ENCODE results near the gene STARD3. TPM values are rescaled to one million over a fixed set of nuclear protein-coding genes. Genes with fewer than 3 reads are reported as not detected.

STARD3 gene
- total and polyA plus RNA-seq, 2 donors from 2014 or later, result 32.1 to 47.6 TPM

GRCh38 chr17:39659279-39660010 is 22.5 kb downstream of the STARD3 start:
- DNase-seq, result peak in 1 of 5 donors; percentile 71
- Histone ChIP-seq H3K9me3 (ENCODE audit: control insufficient read depth in 2 of 3, insufficient read depth in 1 of 3, low read length in 3 of 3) (no peaks in the 10 kb centered on the region), H3K27me3 (ENCODE audit: control insufficient read depth, insufficient read depth, low read length) (no peaks in the 10 kb centered on the region), H3K27ac (ENCODE audit: low read depth in 2 of 2, low read length in 2 of 2) (peak overlapping the region in 1 of 2 donors; percentile 10), H3K4me3 (ENCODE audit: low read length in 3 of 3) (no peak overlapping the region), H3K36me3 (ENCODE audit: control insufficient read depth in 2 of 3, insufficient read depth in 3 of 3, low read length in 3 of 3) (peaks cover 0 to 18% (median 6%) of the 10 kb centered on the region in 3 donors), H3K9ac (ENCODE audit: low read length in 3 of 3) (no peak overlapping the region), H3K4me1 (ENCODE audit: control insufficient read depth in 2 of 3, insufficient read depth in 2 of 3, low read depth in 1 of 3, low read length in 3 of 3) (peaks cover 0 to 24% (median 9%) of the 10 kb centered on the region in 3 donors)
- TF ChIP-seq CTCF (IDR thresholded peaks at IDR 0.05; ENCODE audit: borderline replicate concordance, extremely low read depth, insufficient read depth), result no peak
- intact Hi-C loops (cut with DNase I), result no loop called here
- no peak for FAIRE-seq

- Histone ChIP-seq H3K9ac (ENCODE audit: low read length in 3 of 3) (no peak overlapping the region), H3K27ac (ENCODE audit: low read depth in 2 of 2, low read length in 2 of 2) (peak overlapping the region in 1 of 2 donors; percentile 22), H3K9me3 (ENCODE audit: control insufficient read depth in 2 of 3, insufficient read depth in 1 of 3, low read length in 3 of 3) (no peaks in the 10 kb centered on the region), H3K27me3 (ENCODE audit: control insufficient read depth, insufficient read depth, low read length) (no peaks in the 10 kb centered on the region), H3K4me1 (ENCODE audit: control insufficient read depth in 2 of 3, insufficient read depth in 2 of 3, low read depth in 1 of 3, low read length in 3 of 3) (peaks cover 0 to 28% (median 13%) of the 10 kb centered on the region in 3 donors), H3K36me3 (ENCODE audit: control insufficient read depth in 2 of 3, insufficient read depth in 3 of 3, low read length in 3 of 3) (peaks cover 0 to 18% (median 6%) of the 10 kb centered on the region in 3 donors), H3K4me3 (ENCODE audit: low read length in 3 of 3) (no peak overlapping the region)
- DNase-seq, result no peak
- no peak for FAIRE-seq
- no peak for TF ChIP-seq CTCF (IDR thresholded peaks at IDR 0.05; ENCODE audit: borderline replicate concordance, extremely low read depth, insufficient read depth)
- intact Hi-C loops (cut with DNase I), result no loop called here
These were observed 23.0 kb downstream of the STARD3 start for GRCh38 chr17:39660011-39660360.

GRCh38 chr17:39660397-39661385 is 23.7 kb downstream of the STARD3 start:
- FAIRE-seq (no peak), DNase-seq (peak in 1 of 5 donors; percentile 70)
- peak overlapping the region; percentile 20 to 22 for H3K27ac ChIP-seq (ENCODE audit: low read depth in 2 of 2, low read length in 2 of 2)
- H3K27me3 ChIP-seq (ENCODE audit: control insufficient read depth, insufficient read depth, low read length), result no peaks in the 10 kb centered on the region
- intact Hi-C loops (cut with DNase I), result no loop called here
- no peaks in the 10 kb centered on the region for H3K9me3 ChIP-seq (ENCODE audit: control insufficient read depth in 2 of 3, insufficient read depth in 1 of 3, low read length in 3 of 3)
- H3K36me3 ChIP-seq (ENCODE audit: control insufficient read depth in 2 of 3, insufficient read depth in 3 of 3, low read length in 3 of 3), result peaks cover 0 to 18% (median 6%) of the 10 kb centered on the region in 3 donors
- H3K4me1 ChIP-seq (ENCODE audit: control insufficient read depth in 2 of 3, insufficient read depth in 2 of 3, low read depth in 1 of 3, low read length in 3 of 3), result peaks cover 0 to 30% (median 13%) of the 10 kb centered on the region in 3 donors
- TF ChIP-seq CTCF (IDR thresholded peaks at IDR 0.05; ENCODE audit: borderline replicate concordance, extremely low read depth, insufficient read depth), result no peak
- no peak overlapping the region for H3K9ac ChIP-seq (ENCODE audit: low read length in 3 of 3)
- no peak overlapping the region for H3K4me3 ChIP-seq (ENCODE audit: low read length in 3 of 3)

Measured in kidney (tissue), 14 donors.